GM12878 (cell line): ENCODE measurements around the gene RGS6. TPM values are rescaled to one million over a fixed set of nuclear protein-coding genes. Genes with fewer than 3 reads are reported as not detected.
A peak's percentile ranks its signal among the peaks of the same experiment; 100 is the strongest.

ENCODE experiments used
- ATF7 ChIP-seq: fragments of 450-650 bp; IDR thresholded peaks from 2 replicates; pipeline ENCODE4 v1.6.1; 2016; ENCODE audit warnings: low read depth, mild to moderate bottlenecking
- CHD1 ChIP-seq: IDR thresholded peaks from 2 replicates; pipeline ENCODE4 v1.6.1; 2012; ENCODE audit warnings: low read depth, low read length, improper control_type of control experiment
- IKZF1 ChIP-seq: fragments of 450-650 bp; conservative IDR thresholded peaks from 2 replicates; pipeline ENCODE4 v1.6.1; 2017; ENCODE audit warnings: antibody characterized with exemption, mild to moderate bottlenecking
- IKZF2 ChIP-seq, 2 experiments: fragments of 450-650 bp; IDR thresholded peaks; 2 replicates each; pipeline ENCODE4 v1.6.1; 2017; ENCODE audit warnings: mild to moderate bottlenecking in 2 of 2, moderate library complexity in 2 of 2
- MTA2 ChIP-seq: fragments of 450-650 bp; IDR thresholded peaks from 2 replicates; pipeline ENCODE4 v1.6.1; 2016; ENCODE audit warnings: low read depth, mild to moderate bottlenecking, moderate library complexity
- NBN ChIP-seq: fragments of 450-650 bp; IDR thresholded peaks from 2 replicates; pipeline ENCODE4 v1.6.1; 2016
- NR2C2 ChIP-seq: IDR thresholded peaks from 2 replicates; pipeline ENCODE4 v1.6.1; 2011; ENCODE audit warnings: borderline replicate concordance, low read depth; ENCODE audit not compliant: control insufficient read depth, insufficient read length
- PAX5 ChIP-seq: IDR thresholded peaks from 2 replicates; pipeline ENCODE4 v1.6.1; 2011; ENCODE audit warnings: low read depth, low read length, borderline replicate concordance
- polyA plus RNA-seq, 11 experiments: library from polyadenylated mRNA; depleted of rRNA in 4 of 11; unstranded in 6 of 11; stranded (reverse) in 5 of 11; fragments of >200 nt; fragmentation: Nextera tagmentation in 4 of 11; fragmentation: Illumina TruSeq in 1 of 11; extraction: Ambion mirVana in 4 of 11; extraction: Trizol in 1 of 11; gene quantifications; 1 replicate in 1 of 11; 2 replicates in 10 of 11; pipeline versions ENCODE4 v1.2.1 to v1.2.3, GENCODE V29; 2011 to 2016; ENCODE audit warnings: inconsistent platforms in 2 of 11, missing spikeins in 2 of 11, low read depth in 1 of 11
- total RNA-seq, 4 experiments: library from RNA; depleted of rRNA in 3 of 4; stranded (reverse); fragments of >200 nt in 3 of 4; fragmentation: Illumina TruSeq in 1 of 4; extraction: Trizol in 1 of 4; gene quantifications; 2 replicates each; pipeline versions ENCODE4 v1.2.1 to v1.2.3, GENCODE V29; 2013 to 2021
- TF ChIP-seq, protein P1 (sequence below): IDR thresholded peaks from 2 replicates; pipeline ENCODE4 v1.6.1; 2011; ENCODE audit warnings: borderline replicate concordance, low read depth, mild to moderate bottlenecking, moderate library complexity, low read length; ENCODE audit not compliant: insufficient read depth, poor library complexity, severe bottlenecking
- TF ChIP-seq, protein P2 (sequence below): fragments of 450-650 bp; IDR thresholded peaks from 2 replicates; pipeline ENCODE4 v1.6.1; 2018; ENCODE audit warnings: borderline replicate concordance, mild to moderate bottlenecking; ENCODE audit not compliant: partially characterized antibody
- TF ChIP-seq, protein P3 (sequence below): fragments of 450-650 bp; IDR thresholded peaks from 2 replicates; pipeline ENCODE4 v1.6.1; 2017; ENCODE audit warnings: mild to moderate bottlenecking, moderate library complexity

The RGS6 gene
- total and polyA plus RNA-seq, 10 of the 15 experiments (the other 5 are each of a cell fraction or from before 2014, with no cell fraction given) = 3.9 to 18.1 (median 12.4) TPM

DNA sequence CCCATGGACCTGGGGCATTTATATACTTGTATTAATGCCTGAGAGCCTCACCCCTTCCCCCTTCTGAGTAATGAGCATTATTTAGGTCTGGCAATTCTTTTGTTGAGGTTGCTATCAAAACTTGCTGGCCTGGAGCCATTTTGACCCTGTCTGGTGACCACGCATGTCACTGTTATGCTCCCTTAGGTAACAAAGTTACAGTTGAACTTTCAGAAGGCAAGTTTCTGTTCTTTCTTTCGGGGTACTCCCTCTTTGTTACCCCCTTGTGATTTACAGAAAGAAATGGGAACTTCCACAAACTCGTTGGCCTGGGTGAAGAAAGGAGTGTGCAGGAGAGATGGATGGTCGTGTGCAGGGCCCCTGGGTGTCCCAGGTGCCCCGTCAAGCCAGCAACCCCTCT lies 656.3 kb downstream of the RGS6 start (continued):
- TF ChIP-seq, protein P1, sequence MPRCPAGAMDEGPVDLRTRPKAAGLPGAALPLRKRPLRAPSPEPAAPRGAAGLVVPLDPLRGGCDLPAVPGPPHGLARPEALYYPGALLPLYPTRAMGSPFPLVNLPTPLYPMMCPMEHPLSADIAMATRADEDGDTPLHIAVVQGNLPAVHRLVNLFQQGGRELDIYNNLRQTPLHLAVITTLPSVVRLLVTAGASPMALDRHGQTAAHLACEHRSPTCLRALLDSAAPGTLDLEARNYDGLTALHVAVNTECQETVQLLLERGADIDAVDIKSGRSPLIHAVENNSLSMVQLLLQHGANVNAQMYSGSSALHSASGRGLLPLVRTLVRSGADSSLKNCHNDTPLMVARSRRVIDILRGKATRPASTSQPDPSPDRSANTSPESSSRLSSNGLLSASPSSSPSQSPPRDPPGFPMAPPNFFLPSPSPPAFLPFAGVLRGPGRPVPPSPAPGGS = no peak
- TF ChIP-seq MTA2 (peak; percentile 44; the same call in 1 of the 2 replicates), IKZF2 (IDR thresholded peaks at IDR 0.05) (peak in 1 of 2 experiments; percentile 34; a peak in 2 of 4 replicates), PAX5 (no peak), NBN (0 out of 2 replicates have a peak, but pooled peaks have one; percentile 29), NR2C2 (no peak), ATF7 (peak; percentile 12; the same call in 1 of the 2 replicates), IKZF1 (peak; percentile 47; the same call in 1 of the 2 replicates), CHD1 (no peak)
- TF ChIP-seq, protein P2, sequence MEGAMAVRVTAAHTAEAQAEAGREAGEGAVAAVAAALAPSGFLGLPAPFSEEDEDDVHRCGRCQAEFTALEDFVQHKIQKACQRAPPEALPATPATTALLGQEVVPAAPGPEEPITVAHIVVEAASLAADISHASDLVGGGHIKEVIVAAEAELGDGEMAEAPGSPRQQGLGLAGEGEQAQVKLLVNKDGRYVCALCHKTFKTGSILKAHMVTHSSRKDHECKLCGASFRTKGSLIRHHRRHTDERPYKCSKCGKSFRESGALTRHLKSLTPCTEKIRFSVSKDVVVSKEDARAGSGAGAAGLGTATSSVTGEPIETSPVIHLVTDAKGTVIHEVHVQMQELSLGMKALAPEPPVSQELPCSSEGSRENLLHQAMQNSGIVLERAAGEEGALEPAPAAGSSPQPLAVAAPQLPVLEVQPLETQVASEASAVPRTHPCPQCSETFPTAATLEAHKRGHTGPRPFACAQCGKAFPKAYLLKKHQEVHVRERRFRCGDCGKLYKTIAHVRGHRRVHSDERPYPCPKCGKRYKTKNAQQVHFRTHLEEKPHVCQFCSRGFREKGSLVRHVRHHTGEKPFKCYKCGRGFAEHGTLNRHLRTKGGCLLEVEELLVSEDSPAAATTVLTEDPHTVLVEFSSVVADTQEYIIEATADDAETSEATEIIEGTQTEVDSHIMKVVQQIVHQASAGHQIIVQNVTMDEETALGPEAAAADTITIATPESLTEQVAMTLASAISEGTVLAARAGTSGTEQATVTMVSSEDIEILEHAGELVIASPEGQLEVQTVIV = no peak
- TF ChIP-seq, protein P3, sequence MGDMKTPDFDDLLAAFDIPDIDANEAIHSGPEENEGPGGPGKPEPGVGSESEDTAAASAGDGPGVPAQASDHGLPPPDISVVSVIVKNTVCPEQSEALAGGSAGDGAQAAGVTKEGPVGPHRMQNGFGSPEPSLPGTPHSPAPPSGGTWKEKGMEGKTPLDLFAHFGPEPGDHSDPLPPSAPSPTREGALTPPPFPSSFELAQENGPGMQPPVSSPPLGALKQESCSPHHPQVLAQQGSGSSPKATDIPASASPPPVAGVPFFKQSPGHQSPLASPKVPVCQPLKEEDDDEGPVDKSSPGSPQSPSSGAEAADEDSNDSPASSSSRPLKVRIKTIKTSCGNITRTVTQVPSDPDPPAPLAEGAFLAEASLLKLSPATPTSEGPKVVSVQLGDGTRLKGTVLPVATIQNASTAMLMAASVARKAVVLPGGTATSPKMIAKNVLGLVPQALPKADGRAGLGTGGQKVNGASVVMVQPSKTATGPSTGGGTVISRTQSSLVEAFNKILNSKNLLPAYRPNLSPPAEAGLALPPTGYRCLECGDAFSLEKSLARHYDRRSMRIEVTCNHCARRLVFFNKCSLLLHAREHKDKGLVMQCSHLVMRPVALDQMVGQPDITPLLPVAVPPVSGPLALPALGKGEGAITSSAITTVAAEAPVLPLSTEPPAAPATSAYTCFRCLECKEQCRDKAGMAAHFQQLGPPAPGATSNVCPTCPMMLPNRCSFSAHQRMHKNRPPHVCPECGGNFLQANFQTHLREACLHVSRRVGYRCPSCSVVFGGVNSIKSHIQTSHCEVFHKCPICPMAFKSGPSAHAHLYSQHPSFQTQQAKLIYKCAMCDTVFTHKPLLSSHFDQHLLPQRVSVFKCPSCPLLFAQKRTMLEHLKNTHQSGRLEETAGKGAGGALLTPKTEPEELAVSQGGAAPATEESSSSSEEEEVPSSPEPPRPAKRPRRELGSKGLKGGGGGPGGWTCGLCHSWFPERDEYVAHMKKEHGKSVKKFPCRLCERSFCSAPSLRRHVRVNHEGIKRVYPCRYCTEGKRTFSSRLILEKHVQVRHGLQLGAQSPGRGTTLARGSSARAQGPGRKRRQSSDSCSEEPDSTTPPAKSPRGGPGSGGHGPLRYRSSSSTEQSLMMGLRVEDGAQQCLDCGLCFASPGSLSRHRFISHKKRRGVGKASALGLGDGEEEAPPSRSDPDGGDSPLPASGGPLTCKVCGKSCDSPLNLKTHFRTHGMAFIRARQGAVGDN = peak; percentile 49; the same call in 1 of the 2 replicates
